Measurements from ENCODE around the gene TSPAN17.

DNA sequence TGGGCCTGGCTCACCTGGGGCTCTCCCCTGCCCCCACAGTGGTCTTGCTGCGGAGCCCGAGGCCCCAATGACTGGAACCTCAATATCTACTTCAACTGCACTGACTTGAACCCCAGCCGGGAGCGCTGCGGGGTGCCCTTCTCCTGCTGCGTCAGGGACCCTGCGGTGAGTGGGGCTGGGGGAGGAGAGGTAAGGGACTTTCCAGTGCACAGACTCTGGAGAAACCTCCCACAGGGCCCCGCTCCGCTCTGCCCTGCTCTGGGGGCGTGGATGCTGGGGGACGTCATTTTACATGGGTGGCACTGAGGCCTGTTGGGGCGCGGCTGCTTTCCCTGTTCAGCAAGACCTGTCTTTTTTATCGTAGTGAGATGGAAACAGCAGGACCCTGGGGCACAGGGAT, 7.6 kb downstream of the TSPAN17 start:
- TF ChIP-seq ZBTB7A (IDR thresholded peaks at IDR 0.05; ENCODE audit: borderline replicate concordance, control insufficient read depth, low read depth, low read length) (no peak), TFAM (CRISPR knock-in tag; conservative IDR thresholded peaks at IDR 0.05) (no peak), ZNF764 (CRISPR knock-in tag; IDR thresholded peaks at IDR 0.05; ENCODE audit: low read depth) (no peak), EP300 (IDR thresholded peaks at IDR 0.05; ENCODE audit: low read length) (no peak), CTCF (IDR thresholded peaks at IDR 0.05 in 2 of 3, conservative IDR thresholded peaks at IDR 0.05 in 1 of 3; ENCODE audit: insufficient read depth in 2 of 3, low read depth in 1 of 3, low read length in 3 of 3) (no peak), NFE2 (IDR thresholded peaks at IDR 0.05; ENCODE audit: low read depth) (no peak), ZNF586 (CRISPR knock-in tag; conservative IDR thresholded peaks at IDR 0.05) (no peak), E2F4 (CRISPR knock-in tag; IDR thresholded peaks at IDR 0.05; ENCODE audit: low read depth) (no peak), RAD21 (CRISPR knock-in tag; conservative IDR thresholded peaks at IDR 0.05 in 1 of 2, IDR thresholded peaks at IDR 0.05 in 1 of 2) (no peak), ZNF124 (CRISPR knock-in tag; IDR thresholded peaks at IDR 0.05) (no peak), YY1 (IDR thresholded peaks at IDR 0.05; ENCODE audit: borderline replicate concordance in 1 of 3, control insufficient read depth in 1 of 3, extremely low read depth in 1 of 3, insufficient read depth in 3 of 3, insufficient read length in 1 of 3, insufficient replicate concordance in 2 of 3, low read depth in 1 of 3, low read length in 2 of 3) (no peak)
- TF ChIP-seq, protein P1, sequence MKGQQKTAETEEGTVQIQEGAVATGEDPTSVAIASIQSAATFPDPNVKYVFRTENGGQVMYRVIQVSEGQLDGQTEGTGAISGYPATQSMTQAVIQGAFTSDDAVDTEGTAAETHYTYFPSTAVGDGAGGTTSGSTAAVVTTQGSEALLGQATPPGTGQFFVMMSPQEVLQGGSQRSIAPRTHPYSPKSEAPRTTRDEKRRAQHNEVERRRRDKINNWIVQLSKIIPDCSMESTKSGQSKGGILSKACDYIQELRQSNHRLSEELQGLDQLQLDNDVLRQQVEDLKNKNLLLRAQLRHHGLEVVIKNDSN (CRISPR knock-in tag; IDR thresholded peaks at IDR 0.05): no peak
